ENCODE data around the gene CDH1. TPM values are rescaled to one million over a fixed set of nuclear protein-coding genes. Genes with fewer than 3 reads are reported as not detected.

Gene CDH1
- total RNA-seq, 1 donor from 2014 or later, result 3.1 TPM

GRCh38 chr16:68793401-68793857, 56.3 kb downstream of the CDH1 start:
- H3K4me1 Mint-ChIP-seq (ENCODE audit: unreplicated experiment), result peaks cover 2% of the 10 kb centered on the region
- DNase-seq (ENCODE audit: low spot score), result no peak
- H3K4me3 Mint-ChIP-seq (ENCODE audit: unreplicated experiment), result no peak overlapping the region
- no peaks in the 10 kb centered on the region for H3K27me3 Mint-ChIP-seq (ENCODE audit: unreplicated experiment)
- H3K36me3 Mint-ChIP-seq (ENCODE audit: low read depth, unreplicated experiment), result no peaks in the 10 kb centered on the region
- no peak for TF ChIP-seq CTCF (IDR thresholded peaks at IDR 0.05; ENCODE audit: unreplicated experiment)
- no peaks in the 10 kb centered on the region for H3K9me3 Mint-ChIP-seq (ENCODE audit: unreplicated experiment)
- H3K27ac Mint-ChIP-seq (ENCODE audit: unreplicated experiment), result no peak overlapping the region

- Mint-ChIP-seq H3K36me3 (ENCODE audit: low read depth, unreplicated experiment) (no peaks in the 10 kb centered on the region), H3K4me1 (ENCODE audit: unreplicated experiment) (no peaks in the 10 kb centered on the region), H3K27ac (ENCODE audit: unreplicated experiment) (no peak overlapping the region), H3K4me3 (ENCODE audit: unreplicated experiment) (no peak overlapping the region), H3K9me3 (ENCODE audit: unreplicated experiment) (no peaks in the 10 kb centered on the region), H3K27me3 (ENCODE audit: unreplicated experiment) (no peaks in the 10 kb centered on the region)
- no peak for DNase-seq (ENCODE audit: low spot score)
- TF ChIP-seq CTCF (IDR thresholded peaks at IDR 0.05; ENCODE audit: unreplicated experiment), result no peak
These were observed 61.3 kb downstream of the CDH1 start for GRCh38 chr16:68798398-68798797.

GRCh38 chr16:68800257-68800875, 63.3 kb downstream of the CDH1 start:
- no peaks in the 10 kb centered on the region for H3K36me3 Mint-ChIP-seq (ENCODE audit: low read depth, unreplicated experiment)
- no peak overlapping the region for H3K4me3 Mint-ChIP-seq (ENCODE audit: unreplicated experiment)
- peak; percentile 72 for DNase-seq (ENCODE audit: low spot score)
- H3K9me3 Mint-ChIP-seq (ENCODE audit: unreplicated experiment), result no peaks in the 10 kb centered on the region
- TF ChIP-seq CTCF (IDR thresholded peaks at IDR 0.05; ENCODE audit: unreplicated experiment), result no peak
- no peaks in the 10 kb centered on the region for H3K4me1 Mint-ChIP-seq (ENCODE audit: unreplicated experiment)
- no peaks in the 10 kb centered on the region for H3K27me3 Mint-ChIP-seq (ENCODE audit: unreplicated experiment)
- peak overlapping the region; percentile 3 for H3K27ac Mint-ChIP-seq (ENCODE audit: unreplicated experiment)

GRCh38 chr16:68802190-68802589, 65.1 kb downstream of the CDH1 start:
- Mint-ChIP-seq H3K4me1 (ENCODE audit: unreplicated experiment) (no peaks in the 10 kb centered on the region), H3K27ac (ENCODE audit: unreplicated experiment) (no peak overlapping the region), H3K36me3 (ENCODE audit: low read depth, unreplicated experiment) (no peaks in the 10 kb centered on the region), H3K9me3 (ENCODE audit: unreplicated experiment) (no peaks in the 10 kb centered on the region), H3K4me3 (ENCODE audit: unreplicated experiment) (no peak overlapping the region), H3K27me3 (ENCODE audit: unreplicated experiment) (no peaks in the 10 kb centered on the region)
- no peak for DNase-seq (ENCODE audit: low spot score)
- TF ChIP-seq CTCF (IDR thresholded peaks at IDR 0.05; ENCODE audit: unreplicated experiment), result no peak

GRCh38 chr16:68806422-68806821, 69.3 kb downstream of the CDH1 start:
- Mint-ChIP-seq H3K27ac (ENCODE audit: unreplicated experiment) (no peak overlapping the region), H3K27me3 (ENCODE audit: unreplicated experiment) (peaks cover 4% of the 10 kb centered on the region), H3K36me3 (ENCODE audit: low read depth, unreplicated experiment) (no peaks in the 10 kb centered on the region), H3K4me3 (ENCODE audit: unreplicated experiment) (no peak overlapping the region), H3K9me3 (ENCODE audit: unreplicated experiment) (no peaks in the 10 kb centered on the region), H3K4me1 (ENCODE audit: unreplicated experiment) (no peaks in the 10 kb centered on the region)
- no peak for DNase-seq (ENCODE audit: low spot score)
- TF ChIP-seq CTCF (IDR thresholded peaks at IDR 0.05; ENCODE audit: unreplicated experiment), result no peak

Data from endothelial cell (in vitro differentiated cells).